B cell (primary cell): ENCODE results near the gene RANBP10. TPM values are rescaled to one million over a fixed set of nuclear protein-coding genes. Genes with fewer than 3 reads are reported as not detected.

Experiments
- ATAC-seq: fragments of 200-7000 bp; cut with Tn5 transposase; one replicate; pipeline ENCODE4 v1.10.0; 2021; ENCODE audit warnings: low read depth, mild to moderate bottlenecking, moderate number of reproducible peaks, moderate library complexity
- CTCF ChIA-PET: fragments of 350-600 bp; sonication (Branson Sonifier 250); formaldehyde crosslinking; loops from one replicate; lab custom pipeline; 2021; ENCODE audit warnings: antibody characterized with exemption, inconsistent platforms; lab: Charles Lee
- POLR2A ChIA-PET: fragments of 350-600 bp; sonication (Branson Sonifier 250); formaldehyde crosslinking; loops from one replicate; lab custom pipeline; 2021; ENCODE audit warnings: antibody characterized with exemption; lab: Charles Lee
- DNase-seq: peaks from one replicate; pipeline ENCODE4 v3.0.0; 2013
- H2AFZ ChIP-seq: 2 replicates; pipeline ENCODE4 v1.6.1; 2012; ENCODE audit warnings: mild to moderate bottlenecking, low read depth, low read length; ENCODE audit not compliant: insufficient read depth, poor library complexity, severe bottlenecking
- H3K27ac ChIP-seq, 2 donors: 1 replicate in 1 of 2; 2 replicates in 1 of 2; pipeline ENCODE4 v1.5.1; 2012 to 2013; ENCODE audit warnings: low read length in 2 of 2, mild to moderate bottlenecking in 2 of 2, moderate library complexity in 1 of 2
- H3K27me3 ChIP-seq, 4 experiments: fragments of 200-600 bp in 1 of 4; sonication (generic) in 1 of 4; replicated peaks in 1 of 4; 1 replicate in 2 of 4; 2 replicates in 2 of 4; pipeline versions ENCODE4 v1.6.1 to v1.7.0; 2013 to 2016; ENCODE audit warnings: low read length in 3 of 4, mild to moderate bottlenecking in 2 of 4, mixed read lengths in 1 of 4, moderate library complexity in 1 of 4; ENCODE audit not compliant: insufficient read depth in 4 of 4, control insufficient read depth in 3 of 4; ENCODE audit errors: control extremely low read depth in 1 of 4
- H3K36me3 ChIP-seq, 2 experiments: replicated peaks in 1 of 2; 1 replicate in 1 of 2; 2 replicates in 1 of 2; pipeline versions ENCODE4 v1.6.1 to v1.7.1; 2013; ENCODE audit warnings: low read length in 1 of 2; ENCODE audit not compliant: insufficient read depth in 2 of 2, control insufficient read depth in 1 of 2; ENCODE audit errors: control extremely low read depth in 1 of 2, extremely low read depth in 1 of 2
- H3K4me1 ChIP-seq, 2 donors: fragments of 200-600 bp in 1 of 2; sonication (generic) in 1 of 2; 1 replicate in 1 of 2; 2 replicates in 1 of 2; pipeline versions ENCODE4 v1.5.1 to v1.6.1; 2013 to 2017; ENCODE audit warnings: low read length in 2 of 2; ENCODE audit not compliant: control insufficient read depth in 2 of 2, insufficient read depth in 2 of 2
- H3K4me2 ChIP-seq: replicated peaks from 2 replicates; pipeline ENCODE3; 2012; ENCODE audit warnings: mild to moderate bottlenecking, low read depth, low read length; ENCODE audit not compliant: poor library complexity, severe bottlenecking
- H3K4me3 ChIP-seq, 5 experiments: fragments of 200-600 bp in 1 of 5; sonication (generic) in 1 of 5; 1 replicate in 3 of 5; 2 replicates in 2 of 5; pipeline versions ENCODE4 v1.5.1 to v1.7.0; 2011 to 2016; ENCODE audit warnings: low read length in 4 of 5, mild to moderate bottlenecking in 4 of 5, low read depth in 2 of 5, control low read depth in 1 of 5, moderate library complexity in 1 of 5; ENCODE audit not compliant: insufficient read depth in 1 of 5; ENCODE audit errors: control extremely low read depth in 1 of 5, extremely low read depth in 1 of 5
- H3K79me2 ChIP-seq: fragments of 200-600 bp; sonication (generic); one replicate; pipeline ENCODE4 v1.6.0; 2016; ENCODE audit warnings: low read length; ENCODE audit not compliant: control insufficient read depth, insufficient read depth
- H3K9ac ChIP-seq: fragments of 200-600 bp; sonication (generic); 2 replicates; pipeline ENCODE4 v1.6.1; 2017; ENCODE audit warnings: mild to moderate bottlenecking, low read length, moderate library complexity
- H3K9me3 ChIP-seq, 3 donors: one replicate each; pipeline versions ENCODE4 v1.6.1 to v1.7.1; 2013; ENCODE audit warnings: low read length in 2 of 3; ENCODE audit not compliant: control insufficient read depth in 2 of 3, insufficient read depth in 1 of 3; ENCODE audit errors: control extremely low read depth in 1 of 3
- H4K20me1 ChIP-seq: 2 replicates; pipeline ENCODE4 v1.6.0; 2012; ENCODE audit warnings: mild to moderate bottlenecking, low read length; ENCODE audit not compliant: insufficient read depth, control insufficient read depth, poor library complexity, severe bottlenecking
- H3K27ac Mint-ChIP-seq: one replicate; pipeline ENCODE4 v1.8.0; 2021; ENCODE audit warnings: mixed read lengths
- H3K27me3 Mint-ChIP-seq: one replicate; pipeline ENCODE4 v1.8.0; 2021; ENCODE audit warnings: mixed read lengths
- H3K4me1 Mint-ChIP-seq: one replicate; pipeline ENCODE4 v1.8.0; 2021; ENCODE audit warnings: mixed read lengths
- H3K4me3 Mint-ChIP-seq: one replicate; pipeline ENCODE4 v1.8.0; 2021; ENCODE audit warnings: mixed read lengths
- H3K9me3 Mint-ChIP-seq: one replicate; pipeline ENCODE4 v1.8.0; 2022; ENCODE audit warnings: mixed read lengths; ENCODE audit not compliant: insufficient read depth
- EZH2 ChIP-seq: IDR thresholded peaks from 2 replicates; pipeline ENCODE4 v1.6.1; 2012; ENCODE audit warnings: borderline replicate concordance, low read depth, mild to moderate bottlenecking, moderate library complexity, low read length; ENCODE audit not compliant: insufficient read depth, poor library complexity, severe bottlenecking
- WGBS: methylation state at CpG from one replicate; pipeline ENCODE4 v1.1.5; 2013; ENCODE audit warnings: missing lambda C conversion rate; ENCODE audit not compliant: insufficient coverage; 5-methylcytosine and 5-hydroxymethylcytosine counted together
- intact Hi-C: fragments of 100-400 bp; cut with micrococcal nuclease; formaldehyde crosslinking; loops from one replicate; pipeline ENCODE4 v1.10.0; 2022
- polyA minus RNA-seq: library from RNA; depleted of rRNA, polyadenylated mRNA; stranded (reverse); fragments of >200 nt; gene quantifications from 2 replicates; pipeline ENCODE4 v1.2.3, GENCODE V29; 2012
- polyA plus RNA-seq: library from polyadenylated mRNA; depleted of rRNA; stranded (reverse); fragments of >200 nt; gene quantifications from 2 replicates; pipeline ENCODE4 v1.2.3, GENCODE V29; 2012
- total RNA-seq, 2 donors: library from RNA; stranded (reverse); fragments of 120-200 nt in 1 of 2; gene quantifications; 1 replicate in 1 of 2; 2 replicates in 1 of 2; pipeline versions ENCODE4 v1.2.3 to v1.2.4, GENCODE V29; 2013 to 2022
- TF ChIP-seq, protein P1 (sequence below): fragments of 200-600 bp; IDR thresholded peaks from one replicate; pipeline ENCODE4 v1.8.0; 2022; ENCODE audit warnings: antibody characterized with exemption, mild to moderate bottlenecking

Gene RANBP10
- 32.2 and 33.1 TPM in 2 replicates for total RNA-seq
- 6.6 TPM for total RNA-seq (2013)
- 26.8 and 29.0 TPM in 2 replicates for polyA plus RNA-seq
- 11.8 and 28.4 TPM in 2 replicates for polyA minus RNA-seq

DNA sequence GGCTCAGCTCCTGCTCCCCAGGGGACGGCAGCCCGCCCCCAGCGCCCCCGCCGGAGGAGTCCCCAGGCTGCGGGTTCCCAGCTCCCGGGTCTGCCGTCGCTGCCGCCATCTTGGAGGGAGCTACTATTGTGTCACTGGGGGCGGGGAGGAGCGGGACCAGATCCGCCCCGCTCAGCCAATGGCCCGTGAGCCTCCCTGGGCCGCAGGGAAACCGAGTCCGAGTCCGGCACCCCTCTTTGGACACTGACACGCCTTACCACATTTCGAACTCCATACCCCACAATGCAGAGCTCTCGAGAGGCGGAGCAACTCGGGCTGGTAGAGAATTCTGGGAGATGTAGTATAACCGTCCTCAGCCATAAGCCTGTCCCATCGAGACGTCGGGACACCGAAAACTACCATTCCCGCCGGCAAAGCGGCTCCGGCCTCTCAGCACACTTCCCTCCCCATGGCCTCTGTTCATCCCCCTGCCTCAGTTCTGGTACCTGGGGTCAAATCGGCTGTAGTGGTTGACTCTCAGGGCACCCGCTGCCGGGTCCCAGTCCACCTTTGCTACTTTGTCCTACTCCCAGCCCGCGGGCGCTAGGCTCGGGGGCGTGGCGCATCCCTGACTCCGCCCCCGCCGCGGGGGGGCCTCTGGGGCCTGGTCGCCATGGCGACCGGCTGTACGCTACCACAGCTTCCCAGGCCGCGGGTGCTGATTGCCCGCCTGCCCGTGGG lies at the start of gene RANBP10, which contains the start of gene TSNAXIP1:
RANBP10 (minus strand) TSS at position 133 of the 720 bp plus-strand sequence; CDS start at position 109, 24 bp downstream.
TSNAXIP1 (plus strand) TSS at position 462 of the 720 bp plus-strand sequence. CDS start 261 bp downstream, outside the sequence.
- ATAC-seq, result peak; percentile 89
- DNase-seq, result peak; percentile 98
- Histone ChIP-seq H3K4me1 (peaks cover 40 to 51% of the 10 kb centered on the region in 2 donors), H3K4me2 (peak within 1 kb of the TSS; percentile 92), H3K36me3 (peaks cover 2 to 5% of the 10 kb centered on the region in 2 experiments), H3K27ac (peak within 1 kb of the TSS; percentile 78 to 80), H4K20me1 (peaks cover 8% of the 10 kb centered on the region), H3K4me3 (peak within 1 kb of the TSS; percentile 89 to 99 (median 92)), H3K27me3 (no peaks in the 10 kb centered on the region), H2AFZ (peak within 1 kb of the TSS; percentile 90), H3K9me3 (peaks cover 0 to 2% (median 0%) of the 10 kb centered on the region in 3 donors), H3K9ac (peak within 1 kb of the TSS; percentile 86), H3K79me2 (peaks cover 52% of the 10 kb centered on the region)
- Mint-ChIP-seq H3K9me3 (no peaks in the 10 kb centered on the region), H3K27me3 (no peaks in the 10 kb centered on the region), H3K27ac (peak within 1 kb of the TSS; percentile 94), H3K4me3 (peak within 1 kb of the TSS; percentile 97), H3K4me1 (peaks cover 45% of the 10 kb centered on the region)
- ChIA-PET CTCF (interaction anchor here (0.8 to 2.7 kb wide), 11 partner anchors 9 to 279 kb away, joined by 3 to 48 read pairs (median 4); partner anchors contain the start of gene GFOD2), POLR2A (interaction anchor here (0.5 to 1.5 kb wide), 11 partner anchors 10 to 588 kb away, joined by 3 to 11 read pairs (median 5); partner anchors contain the start of gene NUTF2)
- no peak for TF ChIP-seq EZH2
- TF ChIP-seq, protein P1, sequence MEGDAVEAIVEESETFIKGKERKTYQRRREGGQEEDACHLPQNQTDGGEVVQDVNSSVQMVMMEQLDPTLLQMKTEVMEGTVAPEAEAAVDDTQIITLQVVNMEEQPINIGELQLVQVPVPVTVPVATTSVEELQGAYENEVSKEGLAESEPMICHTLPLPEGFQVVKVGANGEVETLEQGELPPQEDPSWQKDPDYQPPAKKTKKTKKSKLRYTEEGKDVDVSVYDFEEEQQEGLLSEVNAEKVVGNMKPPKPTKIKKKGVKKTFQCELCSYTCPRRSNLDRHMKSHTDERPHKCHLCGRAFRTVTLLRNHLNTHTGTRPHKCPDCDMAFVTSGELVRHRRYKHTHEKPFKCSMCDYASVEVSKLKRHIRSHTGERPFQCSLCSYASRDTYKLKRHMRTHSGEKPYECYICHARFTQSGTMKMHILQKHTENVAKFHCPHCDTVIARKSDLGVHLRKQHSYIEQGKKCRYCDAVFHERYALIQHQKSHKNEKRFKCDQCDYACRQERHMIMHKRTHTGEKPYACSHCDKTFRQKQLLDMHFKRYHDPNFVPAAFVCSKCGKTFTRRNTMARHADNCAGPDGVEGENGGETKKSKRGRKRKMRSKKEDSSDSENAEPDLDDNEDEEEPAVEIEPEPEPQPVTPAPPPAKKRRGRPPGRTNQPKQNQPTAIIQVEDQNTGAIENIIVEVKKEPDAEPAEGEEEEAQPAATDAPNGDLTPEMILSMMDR, result no peak
- intact Hi-C loops, result loop anchor here (1.0 to 10.0 kb wide), 13 partner anchors 10 to 430 kb away; partner anchors contain the start of genes AGRP, ATP6V0D1, C16orf86 and CTCF
- WGBS, result 0% methylated on average over 44 of the region's 54 CpGs
